ENCODE data around the gene ZNF208. TPM values are rescaled to one million over a fixed set of nuclear protein-coding genes. Genes with fewer than 3 reads are reported as not detected.

The ZNF208 gene
- total and polyA plus RNA-seq, 4 donors = 0.06 to 0.28 (median 0.16) TPM

GRCh38 chr19:21900401-21900800 lies 110.3 kb downstream of the ZNF208 start:
- WGBS = 84% methylated on average over 1 of the region's 1 CpG
- no peaks in the 10 kb centered on the region for H3K27me3 ChIP-seq (ENCODE audit: control insufficient read depth in 4 of 4, insufficient read depth in 4 of 4, low read length in 3 of 4)
- TF ChIP-seq FOXA2 (IDR thresholded peaks at IDR 0.05) (no peak), JUND (IDR thresholded peaks at IDR 0.05) (no peak), GABPA (IDR thresholded peaks at IDR 0.05 in 1 of 2, conservative IDR thresholded peaks at IDR 0.05 in 1 of 2) (no peak), ATF3 (IDR thresholded peaks at IDR 0.05) (no peak), CTCF (IDR thresholded peaks at IDR 0.05; ENCODE audit: low read depth, low read length, missing input control) (no peak), HNF4A (conservative IDR thresholded peaks at IDR 0.05) (no peak), FOXA1 (IDR thresholded peaks at IDR 0.05) (no peak), YY1 (IDR thresholded peaks at IDR 0.05) (no peak), NR2F2 (IDR thresholded peaks at IDR 0.05) (no peak), RAD21 (IDR thresholded peaks at IDR 0.05) (no peak), ZBTB33 (IDR thresholded peaks at IDR 0.05) (no peak), SP1 (IDR thresholded peaks at IDR 0.05) (no peak), MAX (IDR thresholded peaks at IDR 0.05) (no peak), HNF4G (IDR thresholded peaks at IDR 0.05) (no peak), EGR1 (IDR thresholded peaks at IDR 0.05; ENCODE audit: low read depth in 2 of 2) (no peak), RXRA (IDR thresholded peaks at IDR 0.05) (no peak), TAF1 (conservative IDR thresholded peaks at IDR 0.05) (no peak), REST (IDR thresholded peaks at IDR 0.05) (no peak)
- H3K27ac ChIP-seq (ENCODE audit: low read depth in 1 of 2, low read length in 2 of 2) = no peak overlapping the region
- H3K9me3 ChIP-seq (ENCODE audit: control insufficient read depth in 4 of 4, low read length in 3 of 4) = peaks cover 0 to 9% (median 2%) of the 10 kb centered on the region in 4 donors
- H3K4me3 ChIP-seq (ENCODE audit: low read depth in 1 of 3, low read length in 3 of 3) = no peak overlapping the region
- no peak overlapping the region for H3K9ac ChIP-seq (ENCODE audit: low read depth in 1 of 2, low read length in 2 of 2)
- H3K36me3 ChIP-seq (ENCODE audit: control insufficient read depth in 4 of 4, insufficient read depth in 3 of 4, low read depth in 1 of 4, low read length in 3 of 4) = no peaks in the 10 kb centered on the region
- H3K4me1 ChIP-seq (ENCODE audit: control insufficient read depth in 4 of 4, insufficient read depth in 4 of 4, low read length in 3 of 4) = no peaks in the 10 kb centered on the region
- DNase-seq (ENCODE audit: low spot score) = no peak

Measured in liver (tissue), 9 donors.